Erythroblast (primary cell): ENCODE results near the gene SLC25A11.
A peak's percentile ranks its signal among the peaks of the same experiment; 100 is the strongest.
"Not testable (repeated sequence)": the region's sequence is repeated elsewhere in the genome, so short reads cannot be mapped to it uniquely, and the experiment has no call there.

Source experiments
- DNase-seq, 2 experiments: peaks; one replicate each; lab custom pipeline; 2025; lab: John Stamatoyannopoulos, UW
- GATA1 ChIP-seq: IDR thresholded peaks from 2 replicates; pipeline ENCODE4 v1.6.1; 2011; ENCODE audit warnings: low read depth, mild to moderate bottlenecking, control low read depth, low read length, moderate library complexity
- POLR2A ChIP-seq: IDR thresholded peaks from 2 replicates; pipeline ENCODE4 v1.6.1; 2011; ENCODE audit warnings: mild to moderate bottlenecking, low read length

Gene SLC25A11

GRCh38 chr17:4933646-4934045, 6.2 kb downstream of the SLC25A11 start:
- DNase-seq, result no peak
- no peak for TF ChIP-seq GATA1
- no peak for TF ChIP-seq POLR2A

- no peak for DNase-seq
- no peak for TF ChIP-seq GATA1
- no peak for TF ChIP-seq POLR2A
Measured at GRCh38 chr17:4932756-4933155, 7.1 kb downstream of the SLC25A11 start.

- TF ChIP-seq POLR2A (no peak), GATA1 (no peak)
- no peak for DNase-seq
Measured at GRCh38 chr17:4931963-4932362, 7.9 kb downstream of the SLC25A11 start, which contains the start of gene GP1BA. GP1BA (plus strand) TSS chr17:4932277; CDS start chr17:4932605, 328 bp downstream.

- TF ChIP-seq POLR2A, result no peak
- TF ChIP-seq GATA1, result no peak
Measured at GRCh38 chr17:4928881-4929280, 11.0 kb downstream of the SLC25A11 start.

GRCh38 chr17:4926577-4927335, 13.1 kb downstream of the SLC25A11 start:
- not testable (repeated sequence) for DNase-seq

More at GRCh38 chr17:4928881-4929280, 11.0 kb downstream of the SLC25A11 start:
- no peak for DNase-seq

- TF ChIP-seq GATA1 (no peak), POLR2A (no peak)
- DNase-seq, result no peak
Measured at GRCh38 chr17:4921320-4921719, 18.5 kb downstream of the SLC25A11 start.

GRCh38 chr17:4920351-4921048, 19.3 kb downstream of the SLC25A11 start:
- DNase-seq, result no peak
- TF ChIP-seq POLR2A (no peak), GATA1 (no peak)

GRCh38 chr17:4919511-4920047, 20.3 kb downstream of the SLC25A11 start:
- no peak for DNase-seq
- TF ChIP-seq GATA1 (no peak), POLR2A (no peak)

GRCh38 chr17:4914551-4914950, 25.3 kb downstream of the SLC25A11 start:
- DNase-seq, result not testable (repeated sequence)

GRCh38 chr17:4913994-4914393, 25.9 kb downstream of the SLC25A11 start:
- TF ChIP-seq GATA1, result no peak
- no peak for TF ChIP-seq POLR2A
- DNase-seq, result no peak

GRCh38 chr17:4908711-4909496, 30.9 kb downstream of the SLC25A11 start:
- DNase-seq, result peak; percentile 88
- TF ChIP-seq POLR2A (no peak), GATA1 (no peak)

GRCh38 chr17:4908301-4908700, 31.5 kb downstream of the SLC25A11 start:
- no peak for DNase-seq

GRCh38 chr17:4906642-4907041, 33.2 kb downstream of the SLC25A11 start:
- DNase-seq, result not testable (repeated sequence)

More at GRCh38 chr17:4908301-4908700, 31.5 kb downstream of the SLC25A11 start:
- TF ChIP-seq POLR2A (no peak), GATA1 (no peak)

GRCh38 chr17:4903051-4903818, 36.6 kb downstream of the SLC25A11 start, which contains the start of gene CHRNE:
CHRNE (minus strand) TSS chr17:4903098; CDS start chr17:4903063, 35 bp downstream.
- no peak for TF ChIP-seq GATA1
- no peak for TF ChIP-seq POLR2A
- DNase-seq, result peak; percentile 81 to 89
